Islet of Langerhans (tissue), 1 donor: ENCODE data around the gene MCRS1.
"Not testable (repeated sequence)": the region's sequence is repeated elsewhere in the genome, so short reads cannot be mapped to it uniquely, and the experiment has no call there.

Experiments
- FAIRE-seq: peaks from one replicate; lab custom pipeline; 2011; peaks lifted over from hg19 to GRCh38; lab: Jason Lieb, UNC

Gene MCRS1, protein sequence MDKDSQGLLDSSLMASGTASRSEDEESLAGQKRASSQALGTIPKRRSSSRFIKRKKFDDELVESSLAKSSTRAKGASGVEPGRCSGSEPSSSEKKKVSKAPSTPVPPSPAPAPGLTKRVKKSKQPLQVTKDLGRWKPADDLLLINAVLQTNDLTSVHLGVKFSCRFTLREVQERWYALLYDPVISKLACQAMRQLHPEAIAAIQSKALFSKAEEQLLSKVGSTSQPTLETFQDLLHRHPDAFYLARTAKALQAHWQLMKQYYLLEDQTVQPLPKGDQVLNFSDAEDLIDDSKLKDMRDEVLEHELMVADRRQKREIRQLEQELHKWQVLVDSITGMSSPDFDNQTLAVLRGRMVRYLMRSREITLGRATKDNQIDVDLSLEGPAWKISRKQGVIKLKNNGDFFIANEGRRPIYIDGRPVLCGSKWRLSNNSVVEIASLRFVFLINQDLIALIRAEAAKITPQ

DNA sequence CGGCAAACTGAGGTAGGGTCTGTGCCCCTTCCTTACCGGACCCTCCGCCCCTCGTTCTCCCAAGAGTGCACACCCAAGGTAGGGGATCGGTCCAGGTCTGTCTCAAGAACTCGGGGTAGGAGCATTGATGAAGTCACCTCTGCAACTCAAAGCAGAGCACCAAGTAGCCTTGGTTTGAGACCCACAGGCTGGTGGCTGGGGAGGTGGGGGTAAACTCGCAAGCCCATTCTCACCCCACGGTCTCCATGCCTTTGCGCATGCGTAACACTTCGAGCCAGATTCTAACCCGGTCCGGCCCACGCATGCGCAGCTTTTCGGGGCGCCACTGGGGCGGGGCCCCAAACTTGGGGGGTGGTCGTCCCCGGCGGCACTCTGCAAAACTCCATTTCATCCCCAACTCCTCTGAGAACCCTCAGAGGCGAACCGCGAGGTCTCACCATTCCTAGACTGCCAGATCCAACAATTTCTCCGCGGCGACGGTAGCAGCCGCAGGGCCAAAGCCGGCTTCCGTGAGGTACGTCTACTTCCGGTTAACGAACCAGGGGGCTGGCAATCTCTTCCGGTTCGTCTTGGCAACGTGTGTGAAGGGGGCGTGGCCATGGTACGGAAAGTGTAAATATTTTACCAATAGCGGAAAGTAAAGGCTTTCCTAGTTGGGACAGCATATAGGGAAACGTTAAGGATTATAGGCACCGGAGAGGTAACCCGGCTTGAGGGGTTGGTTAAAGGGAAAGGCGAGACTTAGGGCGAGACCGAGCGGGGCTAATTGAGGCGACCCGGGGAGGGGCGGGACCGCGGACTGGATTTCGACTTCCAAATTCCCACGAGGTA lies at the start of gene MCRS1:
TSS of gene MCRS1 (minus strand) at position 532 of the 831 bp plus-strand sequence. CDS start 1,411 bp downstream, outside the sequence.
- peak; percentile 55 for FAIRE-seq

DNA sequence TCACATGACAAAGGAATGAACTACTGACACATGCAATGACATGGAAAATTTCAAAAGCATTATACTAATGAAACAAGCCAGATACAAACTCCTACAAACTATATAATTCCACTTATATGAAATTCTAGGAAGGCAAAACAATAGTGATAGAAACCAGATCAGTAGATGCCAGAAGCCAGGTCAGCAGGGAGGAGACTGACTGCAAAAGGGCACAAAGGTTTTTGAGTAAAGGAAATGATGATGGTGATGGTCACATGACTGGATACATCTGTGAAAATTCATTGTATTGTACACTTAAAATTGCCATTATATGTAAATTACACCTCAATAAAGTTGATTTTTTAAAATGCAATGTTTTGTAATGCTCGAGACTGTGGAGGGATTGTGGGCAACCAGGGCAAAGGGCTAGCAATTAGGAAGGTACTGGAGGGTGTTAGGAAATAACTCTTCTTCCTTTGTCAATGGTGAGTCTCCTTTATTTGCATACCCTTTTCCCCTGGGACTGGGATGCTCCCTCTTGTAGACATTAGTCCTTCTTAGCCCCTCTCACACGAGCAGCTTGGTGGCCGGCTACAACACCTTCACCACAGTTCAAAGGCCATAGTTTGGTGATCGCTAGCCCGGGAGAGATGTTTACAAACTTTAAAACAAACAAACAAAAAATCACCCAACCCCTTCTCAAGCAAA lies 48.7 kb upstream of the MCRS1 start:
- FAIRE-seq: no peak

DNA sequence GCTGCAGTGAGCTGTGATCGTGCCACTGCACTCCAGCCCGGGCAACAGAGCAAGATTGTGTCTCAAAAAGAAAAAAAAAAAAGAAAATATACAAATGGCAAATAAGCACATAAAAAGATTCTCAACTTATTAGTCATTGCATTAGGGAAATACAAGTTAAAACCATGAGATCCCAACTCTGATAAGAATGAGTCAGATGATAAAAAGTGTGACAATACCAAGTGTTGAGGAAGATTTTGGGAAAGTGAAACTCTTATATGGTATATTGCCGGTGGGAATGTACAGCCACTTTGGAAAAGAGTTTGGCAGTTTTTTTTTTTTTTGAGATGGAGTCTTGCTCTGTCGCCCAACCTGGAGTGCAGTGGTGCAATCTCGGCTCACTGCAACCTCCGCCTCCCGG lies 47.8 kb upstream of the MCRS1 start:
- no peak for FAIRE-seq

DNA sequence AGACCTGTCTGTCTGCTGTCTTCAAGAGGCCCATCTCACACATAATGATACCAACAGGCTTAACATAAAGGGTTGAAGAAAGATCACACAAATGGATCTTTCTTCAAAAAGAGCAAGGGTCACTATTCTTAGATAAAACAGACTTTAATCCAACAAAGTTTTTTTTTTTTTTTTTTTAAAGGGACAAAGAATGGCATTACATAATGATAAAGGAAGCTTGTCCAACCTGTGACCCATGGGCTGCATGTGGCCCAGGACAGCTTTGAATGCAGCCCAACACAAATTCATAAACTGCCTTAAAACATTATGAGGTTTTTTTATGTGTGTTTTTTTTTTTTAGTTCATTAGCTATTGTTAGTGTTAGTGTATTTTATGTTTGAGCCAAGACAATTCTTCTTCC lies 44.3 kb upstream of the MCRS1 start:
- no peak for FAIRE-seq

DNA sequence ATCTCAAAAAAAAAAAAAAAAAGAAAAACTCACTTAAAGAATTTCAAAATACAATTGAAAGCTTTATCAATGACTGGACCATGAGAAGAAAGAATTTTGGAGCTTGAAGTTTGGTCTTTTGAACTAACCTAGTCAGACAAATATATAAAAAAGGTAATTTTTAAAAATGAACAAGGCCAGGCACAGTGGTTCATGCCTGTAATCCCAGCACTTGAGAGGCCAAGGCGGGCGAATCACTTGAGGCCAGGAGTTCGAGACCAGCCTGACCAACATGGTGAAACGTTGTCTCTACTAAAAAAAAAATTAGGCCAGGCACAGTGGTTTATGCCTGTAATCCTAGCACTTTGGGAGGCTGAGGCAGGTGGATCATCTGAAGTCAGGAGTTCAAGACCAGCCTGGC lies 42.8 kb upstream of the MCRS1 start:
- not testable (repeated sequence) for FAIRE-seq

DNA sequence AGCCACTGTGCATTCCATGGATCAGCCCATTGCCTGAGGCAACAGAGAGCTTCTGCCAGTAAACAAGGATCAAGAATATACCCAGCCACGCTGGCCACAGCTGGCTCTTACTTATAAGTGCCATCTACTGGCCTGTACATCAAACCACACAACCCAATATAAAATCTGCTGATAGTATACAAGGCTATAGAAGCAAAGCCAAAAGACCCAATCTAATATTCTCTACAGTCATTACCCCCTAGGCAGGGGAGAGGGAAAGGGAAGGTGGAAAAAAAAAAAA lies 41.9 kb upstream of the MCRS1 start:
- no peak for FAIRE-seq

DNA sequence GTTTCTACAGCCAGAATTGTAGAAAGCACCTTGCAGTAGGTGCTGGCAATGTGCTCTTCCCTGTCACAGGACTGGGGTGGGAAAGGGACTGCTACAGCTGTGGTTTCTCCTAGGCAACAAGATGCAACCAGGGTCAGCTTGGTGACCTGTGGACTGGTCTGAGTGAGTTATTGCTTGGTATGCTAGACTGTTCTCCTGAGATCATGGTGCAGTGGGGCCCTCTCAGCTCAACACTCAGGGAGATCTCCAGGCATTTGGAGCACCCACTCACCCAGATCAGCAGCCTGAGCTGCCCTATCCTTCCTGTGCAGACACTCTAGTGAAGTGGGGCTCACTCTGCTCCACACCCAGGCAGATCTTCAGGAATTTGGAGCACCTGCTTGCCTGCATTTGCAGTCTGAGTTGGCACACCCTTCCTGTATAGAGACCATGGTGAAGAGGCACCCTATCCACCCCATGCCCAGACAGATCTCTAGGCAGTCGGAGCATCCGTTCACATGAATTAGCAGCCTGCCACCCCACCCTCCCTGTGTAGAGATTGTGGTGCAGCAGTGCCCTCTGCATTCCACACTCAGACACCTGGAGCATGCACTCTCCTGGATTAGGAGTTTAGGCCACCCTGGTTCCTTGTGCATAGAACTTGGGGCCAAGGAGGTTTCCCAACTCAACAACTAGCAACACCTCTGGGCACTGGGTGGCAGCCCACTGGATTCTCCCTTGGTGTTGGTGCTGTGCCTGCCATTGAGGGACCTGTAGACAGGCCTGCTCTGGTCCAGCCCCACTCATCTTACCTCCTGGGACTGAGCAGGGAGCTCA lies 41.3 kb upstream of the MCRS1 start:
- no peak for FAIRE-seq

DNA sequence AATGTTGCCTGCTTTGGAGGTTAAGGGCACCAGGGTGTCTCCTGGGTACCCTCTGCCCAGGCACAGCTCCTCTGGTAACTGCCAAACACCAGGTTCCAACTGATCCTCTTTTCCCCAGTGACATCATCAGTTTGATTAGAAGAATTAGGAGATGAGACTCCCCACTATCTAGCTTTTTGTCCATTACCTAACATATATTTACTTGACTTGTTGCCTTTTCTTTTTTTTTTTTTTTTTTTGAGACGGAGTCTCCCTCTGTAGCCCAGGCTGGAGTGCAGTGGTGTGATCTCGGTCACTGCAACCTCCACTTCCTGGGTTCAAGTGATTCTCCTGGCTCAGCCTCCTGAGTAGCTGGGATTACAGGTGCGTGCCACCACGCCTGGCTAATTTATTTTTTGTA lies 37.6 kb upstream of the MCRS1 start, which contains the start of gene FAM186B:
TSS of gene FAM186B (minus strand) at position 101 of the 400 bp plus-strand sequence. CDS start 162 bp downstream, outside the sequence.
- not testable (repeated sequence) for FAIRE-seq

DNA sequence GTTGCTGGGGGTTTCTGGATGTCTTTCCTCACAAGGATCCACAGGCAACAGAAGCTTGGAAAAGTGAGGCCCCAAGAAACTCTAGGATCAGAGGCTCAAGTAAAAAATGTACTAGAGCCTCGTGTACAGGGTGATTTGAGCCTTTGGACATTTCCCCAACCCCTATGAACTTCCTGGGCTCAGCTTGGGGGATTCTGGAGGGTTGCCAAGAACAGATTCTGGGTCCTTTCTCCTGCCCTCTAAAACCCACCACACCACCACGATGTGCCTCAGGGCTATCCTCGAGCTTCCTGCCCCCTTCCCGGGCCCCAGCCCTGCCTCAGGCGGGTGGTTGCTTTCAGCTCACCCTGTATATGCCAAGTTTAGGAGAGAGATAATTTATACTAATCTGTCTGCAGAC lies 36.9 kb upstream of the MCRS1 start:
- FAIRE-seq: no peak

DNA sequence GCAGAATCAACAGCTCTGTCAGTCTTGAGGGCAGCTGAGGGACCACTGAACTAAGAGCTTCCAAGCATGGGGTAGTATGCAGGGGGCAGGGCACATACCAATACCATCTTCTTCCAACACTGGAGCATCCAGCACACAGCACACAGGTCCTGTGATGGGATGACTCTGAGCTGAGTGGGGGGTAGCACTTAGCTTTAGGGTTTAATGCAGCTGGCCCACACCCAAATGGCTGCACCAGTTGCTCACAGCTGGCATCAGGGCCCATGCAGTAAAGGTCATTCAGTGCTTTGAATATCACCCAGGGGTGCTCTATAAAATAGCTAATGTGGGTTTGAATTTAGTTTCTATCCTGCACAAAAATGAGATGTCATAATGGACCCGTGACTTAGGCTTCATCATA lies 35.8 kb upstream of the MCRS1 start:
- FAIRE-seq: no peak

DNA sequence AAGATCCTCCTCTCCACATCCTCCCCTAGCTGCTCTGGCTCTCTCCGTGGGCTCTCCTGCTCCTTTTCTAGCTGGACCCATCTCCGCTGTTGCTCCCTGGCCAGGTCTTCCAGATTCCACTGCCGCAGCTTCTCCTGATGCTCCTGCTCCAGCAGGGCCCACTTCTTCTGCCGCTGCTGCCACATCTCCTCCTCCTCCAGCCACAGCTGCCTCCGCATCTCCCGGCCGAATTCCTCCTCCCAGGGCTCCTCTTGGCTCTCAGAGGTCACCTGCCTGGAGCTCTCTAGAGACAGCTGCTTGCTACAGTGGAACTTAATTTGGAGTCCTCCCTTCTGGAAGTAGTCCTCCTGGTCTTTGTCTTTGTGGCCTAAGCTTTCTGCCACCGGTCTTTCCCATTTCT lies 32.0 kb upstream of the MCRS1 start:
- no peak for FAIRE-seq

DNA sequence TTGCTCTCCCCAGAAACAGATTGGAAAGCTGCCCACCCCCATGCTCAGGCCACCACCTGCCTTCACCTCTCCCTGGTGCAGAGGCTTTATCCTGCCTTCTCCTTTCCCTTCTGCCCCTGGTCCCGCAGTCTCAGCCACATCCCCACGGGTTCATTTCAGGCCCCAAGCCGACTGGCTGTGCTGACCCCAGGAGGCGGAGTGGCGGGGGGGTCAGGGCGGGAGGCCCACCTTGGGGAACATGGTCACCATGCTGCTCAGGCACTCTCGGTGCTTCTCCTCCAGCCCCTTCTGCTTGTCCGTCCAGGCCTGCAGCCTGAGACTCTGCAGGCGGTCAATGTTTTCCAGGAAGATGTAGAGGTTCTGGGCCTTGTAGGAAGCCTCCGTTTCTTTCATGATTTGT lies 30.6 kb upstream of the MCRS1 start:
- FAIRE-seq: no peak

DNA sequence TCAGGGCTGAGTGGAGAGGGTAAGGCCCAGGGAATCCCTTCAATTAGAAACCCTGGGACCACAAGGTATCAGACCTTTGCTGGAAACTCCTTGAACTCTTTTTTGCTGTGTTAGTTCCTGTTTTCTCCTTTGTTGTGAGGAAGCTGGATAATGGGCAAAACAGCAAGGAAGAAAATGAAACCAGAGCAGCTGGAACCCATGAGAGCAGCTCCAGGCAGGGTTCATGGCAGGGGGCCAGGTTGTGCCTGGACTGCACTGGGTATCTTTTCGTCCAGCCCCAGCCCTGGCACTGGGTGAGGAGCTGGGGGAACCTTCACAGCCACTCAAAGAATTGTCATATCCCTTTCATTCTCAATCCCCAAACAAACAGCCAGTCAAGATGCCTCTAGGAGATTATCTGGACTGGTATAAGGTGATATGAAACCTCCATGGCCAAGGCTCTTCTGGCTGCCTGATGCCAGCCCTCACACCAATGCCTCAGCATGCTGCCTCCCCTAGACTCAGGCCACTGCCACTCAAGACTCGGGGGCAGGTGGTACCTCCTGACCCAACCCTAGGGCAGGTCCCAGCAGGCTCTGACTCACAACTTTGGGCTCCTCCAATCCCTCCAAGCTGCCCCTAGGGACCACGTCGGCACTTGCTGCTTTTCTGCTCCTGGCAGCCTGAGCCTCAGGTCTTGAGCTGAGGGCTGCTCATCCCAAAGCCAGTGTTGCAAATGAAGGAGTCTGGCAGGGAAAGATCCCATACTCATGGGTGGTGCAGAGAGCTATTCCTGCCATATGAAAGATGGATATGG lies 21.0 kb upstream of the MCRS1 start:
- FAIRE-seq: no peak

DNA sequence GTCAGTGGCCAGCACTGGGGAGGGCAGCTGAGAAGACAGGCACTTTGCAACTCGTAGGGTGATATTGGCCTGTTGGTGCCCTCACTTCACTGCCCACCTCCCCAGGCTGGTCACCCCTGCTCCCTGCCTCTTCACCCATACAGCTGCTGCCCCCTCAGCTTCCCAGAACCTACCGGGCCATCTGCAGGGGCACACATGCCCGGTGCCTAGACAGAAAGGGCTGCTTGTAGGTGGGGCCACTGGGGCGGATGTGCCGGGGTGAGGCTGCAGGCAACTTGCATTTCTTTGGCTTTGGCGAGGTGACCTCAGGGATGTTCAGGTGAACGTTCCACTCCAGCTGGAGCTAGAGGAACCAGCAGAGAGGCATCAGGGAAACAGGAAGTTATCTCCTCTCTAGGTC lies 20.3 kb upstream of the MCRS1 start:
- FAIRE-seq: no peak

DNA sequence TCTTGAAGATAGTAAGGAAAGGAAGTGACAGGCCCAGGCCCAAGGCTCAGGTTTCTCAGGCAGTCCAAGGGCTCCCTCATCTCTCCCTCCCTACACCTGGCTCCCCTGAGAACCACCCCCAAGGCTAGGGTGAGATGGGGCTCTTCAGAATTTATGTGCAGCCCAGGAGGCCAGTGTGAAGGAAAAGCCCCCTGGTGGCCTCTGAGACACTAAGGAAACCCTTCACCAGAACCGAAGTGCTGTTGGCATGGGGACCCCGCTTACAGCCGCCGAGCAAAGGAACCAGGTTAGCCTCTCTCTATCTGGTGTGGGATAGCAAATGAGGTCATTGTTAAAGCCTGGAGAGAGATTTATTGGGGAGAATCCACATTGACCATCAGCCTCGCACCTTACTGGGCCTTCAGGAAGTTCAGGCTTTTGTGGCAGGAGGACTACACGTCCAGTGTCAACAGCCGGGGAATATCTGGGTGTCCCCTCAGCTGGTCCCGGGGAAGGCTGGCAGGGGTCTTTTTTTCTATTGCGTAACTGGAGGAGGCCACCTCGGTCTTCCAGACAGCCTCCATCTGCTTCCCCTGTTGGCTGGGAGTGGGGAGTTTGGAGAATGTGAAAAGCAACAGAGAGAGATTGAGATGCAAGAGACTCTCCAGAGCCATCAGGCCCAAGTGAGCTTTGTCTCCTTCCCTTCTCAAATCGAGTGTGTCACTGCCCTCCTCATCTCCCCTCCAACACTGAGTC lies 19.4 kb upstream of the MCRS1 start:
- no peak for FAIRE-seq

DNA sequence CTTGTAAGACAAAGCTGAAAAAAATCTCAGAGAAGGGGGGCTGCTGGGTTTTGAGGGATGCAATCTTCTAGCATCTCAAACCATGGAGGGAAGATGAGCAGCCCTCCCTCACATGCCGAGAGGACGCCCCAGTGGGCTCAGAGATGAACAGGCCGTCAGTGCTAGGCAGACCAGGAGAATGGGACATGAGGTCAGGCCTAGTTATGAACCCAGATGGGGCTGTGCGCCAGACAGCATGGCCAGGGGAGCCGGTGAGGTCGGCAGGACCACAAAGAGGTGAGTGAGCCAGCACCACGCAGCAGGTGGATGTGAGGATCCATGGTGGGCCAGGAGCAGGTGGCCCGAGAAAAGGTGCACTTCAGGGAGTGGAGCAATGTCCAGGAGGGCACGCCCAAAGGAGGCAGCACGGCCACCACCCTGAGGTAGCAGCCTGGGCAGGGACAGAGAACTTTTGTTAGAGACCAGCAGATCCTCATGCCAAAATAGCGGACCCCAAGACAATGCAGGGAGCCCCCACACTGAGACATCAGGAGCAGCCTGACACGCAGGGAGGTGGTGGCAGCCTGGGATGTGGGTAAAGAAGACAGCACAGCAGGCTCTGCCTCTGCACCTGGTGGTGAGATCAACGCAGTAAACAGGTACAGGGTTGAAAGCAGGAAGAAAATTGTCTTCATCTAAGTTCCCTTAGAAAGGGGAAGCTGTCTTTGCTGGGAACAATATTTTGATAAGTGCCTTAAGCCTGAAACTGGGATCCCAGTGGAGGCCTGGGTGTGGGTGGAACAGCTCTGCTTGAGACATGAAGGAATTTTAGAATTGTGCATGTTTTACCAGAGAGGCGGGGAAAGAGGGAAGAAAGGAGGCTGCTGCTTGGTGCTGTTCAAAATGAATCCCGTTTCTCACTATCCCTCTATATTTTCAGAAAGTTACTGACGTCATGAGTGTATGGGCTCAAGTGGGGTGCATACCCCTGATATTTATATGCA lies 17.8 kb upstream of the MCRS1 start:
- no peak for FAIRE-seq

DNA sequence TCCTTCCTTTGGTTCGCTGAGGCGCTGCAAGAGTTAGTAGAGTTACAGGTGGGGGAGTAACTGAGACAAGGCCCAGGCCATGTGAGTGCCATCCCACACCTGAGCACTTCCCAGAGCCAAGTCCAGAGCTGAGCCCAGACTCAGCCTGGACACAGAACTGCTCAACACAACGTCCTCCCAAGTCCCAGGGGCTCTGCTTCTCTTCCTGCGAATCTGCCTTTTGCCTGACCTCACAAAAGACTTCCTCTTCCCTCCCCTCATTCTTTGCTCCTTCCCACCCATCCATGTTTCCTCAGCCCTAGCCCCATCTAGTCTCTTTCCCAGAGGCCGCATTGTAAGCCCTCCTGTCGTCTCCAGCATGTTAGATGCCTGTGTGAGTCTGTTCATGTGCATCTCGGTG lies 16.6 kb upstream of the MCRS1 start:
- FAIRE-seq: no peak

DNA sequence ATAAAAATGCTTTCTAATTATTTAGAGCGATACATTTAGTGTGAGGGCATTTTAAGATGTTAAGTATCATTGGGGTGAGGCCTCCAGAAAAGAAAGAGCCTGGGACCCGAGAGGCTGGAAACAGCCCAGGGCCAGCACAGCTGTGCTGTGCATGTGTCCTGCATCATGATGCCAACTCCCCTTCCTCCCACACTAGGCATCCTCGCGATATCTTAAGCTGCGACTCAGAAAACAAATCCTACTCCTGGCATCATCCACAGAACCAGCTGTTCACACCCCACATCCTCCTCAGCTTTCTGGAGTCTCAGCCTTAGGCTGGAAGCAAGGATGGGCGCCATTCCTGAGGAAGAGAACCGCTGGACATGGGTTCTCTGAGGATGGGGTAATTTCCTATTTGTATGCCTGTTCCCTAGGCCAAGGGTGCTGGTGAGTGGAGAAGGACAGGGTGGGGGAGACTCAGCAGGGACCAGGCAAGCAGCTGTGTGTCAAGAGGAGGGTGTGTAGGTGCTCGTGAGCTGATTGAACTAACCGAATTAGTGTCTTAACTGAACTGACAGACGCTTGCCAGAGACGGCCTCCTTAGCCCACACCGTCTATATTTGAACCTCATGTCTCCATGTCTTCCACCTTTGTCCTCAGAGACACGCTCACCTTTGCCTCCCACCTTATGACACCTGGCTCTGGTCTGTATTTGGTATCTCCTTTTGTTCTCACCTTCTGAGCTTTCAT lies 15.6 kb upstream of the MCRS1 start:
- FAIRE-seq: no peak

DNA sequence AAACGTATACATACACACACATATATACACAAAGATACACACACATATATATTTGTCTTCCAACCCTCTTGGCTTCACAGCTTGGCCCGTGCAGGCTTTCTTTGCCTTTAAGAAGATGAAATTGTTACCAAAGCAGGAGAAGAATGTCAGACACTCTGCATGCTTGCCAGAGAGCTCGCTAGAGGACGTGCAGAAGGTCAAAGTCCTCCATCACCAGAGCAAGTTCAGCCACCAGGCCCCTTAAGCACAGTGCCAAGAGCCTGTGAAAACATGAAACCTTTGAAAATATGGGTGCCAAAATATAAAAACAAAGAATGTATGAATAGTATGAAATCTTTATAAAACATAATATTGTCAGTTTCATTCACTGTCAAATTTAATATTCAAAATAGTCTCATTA lies 14.9 kb upstream of the MCRS1 start:
- FAIRE-seq: no peak
